ENCODE measurements around the gene RTN4.

The RTN4 gene

GRCh38 chr2:55019526-55020258 is 30.6 kb downstream of the RTN4 start:
- H3K4me3 ChIP-seq (ENCODE audit: control insufficient read depth, low read depth, low read length), result no peak overlapping the region
- no peak for TF ChIP-seq CTCF (IDR thresholded peaks at IDR 0.05; ENCODE audit: control insufficient read depth, insufficient read depth, low read depth, low read length, missing control alignments)
- no peak for DNase-seq (ENCODE audit: low read depth)

GRCh38 chr2:55018619-55019018 is 31.6 kb downstream of the RTN4 start:
- no peak for DNase-seq (ENCODE audit: low read depth)
- no peak for TF ChIP-seq CTCF (IDR thresholded peaks at IDR 0.05; ENCODE audit: control insufficient read depth, insufficient read depth, low read depth, low read length, missing control alignments)
- H3K4me3 ChIP-seq (ENCODE audit: control insufficient read depth, low read depth, low read length), result no peak overlapping the region

- H3K4me3 ChIP-seq (ENCODE audit: control insufficient read depth, low read depth, low read length), result no peak overlapping the region
- no peak for DNase-seq (ENCODE audit: low read depth)
Observed at GRCh38 chr2:55017880-55018279, 32.4 kb downstream of the RTN4 start.

GRCh38 chr2:55017428-55017827 is 32.8 kb downstream of the RTN4 start:
- TF ChIP-seq CTCF (IDR thresholded peaks at IDR 0.05; ENCODE audit: control insufficient read depth, insufficient read depth, low read depth, low read length, missing control alignments), result no peak
- no peak for DNase-seq (ENCODE audit: low read depth)
- H3K4me3 ChIP-seq (ENCODE audit: control insufficient read depth, low read depth, low read length), result no peak overlapping the region

More at GRCh38 chr2:55017880-55018279, 32.4 kb downstream of the RTN4 start:
- TF ChIP-seq CTCF (IDR thresholded peaks at IDR 0.05; ENCODE audit: control insufficient read depth, insufficient read depth, low read depth, low read length, missing control alignments), result no peak

GRCh38 chr2:55014962-55015939 is 35.0 kb downstream of the RTN4 start:
- peak; percentile 70 for TF ChIP-seq CTCF (IDR thresholded peaks at IDR 0.05; ENCODE audit: control insufficient read depth, insufficient read depth, low read depth, low read length, missing control alignments)
- peak; percentile 59 for DNase-seq (ENCODE audit: low read depth)
- no peak overlapping the region for H3K4me3 ChIP-seq (ENCODE audit: control insufficient read depth, low read depth, low read length)

- no peak for DNase-seq (ENCODE audit: low read depth)
- no peak overlapping the region for H3K4me3 ChIP-seq (ENCODE audit: control insufficient read depth, low read depth, low read length)
- no peak for TF ChIP-seq CTCF (IDR thresholded peaks at IDR 0.05; ENCODE audit: control insufficient read depth, insufficient read depth, low read depth, low read length, missing control alignments)
Observed at GRCh38 chr2:55013936-55014335, 36.3 kb downstream of the RTN4 start.

All from AG09309 (cell line).